Ascending aorta (tissue), 2 donors: ENCODE measurements around the gene PKD1L1. TPM values are rescaled to one million over a fixed set of nuclear protein-coding genes. Genes with fewer than 3 reads are reported as not detected.
A peak's percentile ranks its signal among the peaks of the same experiment; 100 is the strongest.

Experiments
- DNase-seq, 2 donors: peaks; one replicate each; pipeline ENCODE4 v3.0.0-alpha.2; 2019; ENCODE audit warnings: low spot score in 2 of 2
- H3K27ac ChIP-seq, 2 donors: fragments of 200-600 bp; sonication (generic); one replicate each; pipeline ENCODE4 v1.5.1; 2016 to 2017; ENCODE audit warnings: mild to moderate bottlenecking in 1 of 2
- H3K27me3 ChIP-seq: fragments of 200-600 bp; sonication (generic); one replicate; pipeline ENCODE4 v1.5.1; 2017
- H3K36me3 ChIP-seq, 2 donors: fragments of 200-600 bp; sonication (generic); one replicate each; pipeline ENCODE4 v1.5.1; 2016
- H3K4me1 ChIP-seq, 2 donors: fragments of 200-600 bp; sonication (generic); one replicate each; pipeline ENCODE4 v1.5.1; 2016 to 2017; ENCODE audit warnings: mild to moderate bottlenecking in 1 of 2
- H3K4me3 ChIP-seq, 2 donors: fragments of 200-600 bp; sonication (generic); one replicate each; pipeline ENCODE4 v1.5.1; 2016 to 2017; ENCODE audit warnings: mild to moderate bottlenecking in 1 of 2
- H3K9me3 ChIP-seq, 2 donors: fragments of 200-600 bp; sonication (generic); one replicate each; pipeline ENCODE4 v1.5.1; 2016
- CTCF ChIP-seq, 3 experiments: fragments of 200-600 bp in 2 of 3; fragments of 450-650 bp in 1 of 3; sonication (generic) in 2 of 3; IDR thresholded peaks; one replicate each; pipeline ENCODE4 v1.5.1; 2016 to 2019; ENCODE audit warnings: antibody characterized with exemption in 3 of 3, mild to moderate bottlenecking in 1 of 3, moderate library complexity in 1 of 3
- intact Hi-C: fragments of 100-400 bp; cut with DNase I; formaldehyde crosslinking; loops from one replicate; pipeline ENCODE4 v1.15.1; 2023
- total RNA-seq: library from RNA; depleted of rRNA; stranded (reverse); fragments of >200 nt; gene quantifications from one replicate; pipeline ENCODE4 v1.1.0, GENCODE V29; 2016

The PKD1L1 gene
- total RNA-seq, 1 donor from 2014 or later: 1.1 TPM

DNA sequence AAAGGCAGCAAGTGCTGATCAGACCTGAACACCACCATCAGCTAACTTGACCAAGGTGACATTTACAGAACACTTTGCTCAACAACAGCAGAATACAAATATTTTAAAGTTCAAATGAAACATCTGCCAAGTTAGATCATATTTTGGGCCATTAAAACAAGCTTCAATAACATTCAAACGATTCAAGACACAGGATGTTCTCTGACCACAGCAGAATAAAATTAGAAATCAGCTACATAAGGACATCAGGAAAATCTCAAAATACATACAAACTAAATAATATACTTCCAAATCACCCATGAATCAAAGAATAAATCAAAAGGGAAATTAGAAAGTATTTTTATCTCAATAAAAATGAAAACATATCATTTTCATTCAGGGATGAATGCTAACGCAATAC lies 173.0 kb downstream of the PKD1L1 start:
- Histone ChIP-seq H3K4me1 (peaks cover 3 to 28% of the 10 kb centered on the region in 2 donors), H3K27ac (no peak overlapping the region), H3K9me3 (no peaks in the 10 kb centered on the region), H3K36me3 (no peaks in the 10 kb centered on the region), H3K4me3 (no peak overlapping the region), H3K27me3 (no peaks in the 10 kb centered on the region)
- no peak for DNase-seq
- TF ChIP-seq CTCF (IDR thresholded peaks at IDR 0.05): no peak
- intact Hi-C loops: no loop called here

- Histone ChIP-seq H3K4me1 (peaks cover 3 to 28% of the 10 kb centered on the region in 2 donors), H3K27me3 (no peaks in the 10 kb centered on the region), H3K36me3 (no peaks in the 10 kb centered on the region), H3K9me3 (no peaks in the 10 kb centered on the region), H3K27ac (peak overlapping the region; percentile 76 to 79), H3K4me3 (no peak overlapping the region)
- intact Hi-C loops: loop anchor here (5.0 kb wide), 3 partner anchors 45 to 190 kb away; partner anchors contain the start of gene TNS3
- no peak for DNase-seq
- no peak for TF ChIP-seq CTCF (IDR thresholded peaks at IDR 0.05)
Observed at GRCh38 chr7:47772492-47772891, 175.8 kb downstream of the PKD1L1 start.

- DNase-seq: no peak
- no peak overlapping the region for H3K4me3 ChIP-seq
- H3K4me1 ChIP-seq: peaks cover 3 to 28% of the 10 kb centered on the region in 2 donors
- TF ChIP-seq CTCF (IDR thresholded peaks at IDR 0.05): no peak
- no peaks in the 10 kb centered on the region for H3K27me3 ChIP-seq
- peak overlapping the region; percentile 76 to 79 for H3K27ac ChIP-seq
- H3K36me3 ChIP-seq: no peaks in the 10 kb centered on the region
- no peaks in the 10 kb centered on the region for H3K9me3 ChIP-seq
- intact Hi-C loops: loop anchor here (1.0 to 5.0 kb wide), 6 partner anchors 14 to 190 kb away; partner anchors contain the start of gene TNS3
Observed at GRCh38 chr7:47771990-47772360, 176.3 kb downstream of the PKD1L1 start.

- Histone ChIP-seq H3K36me3 (no peaks in the 10 kb centered on the region), H3K27me3 (no peaks in the 10 kb centered on the region), H3K4me3 (no peak overlapping the region), H3K27ac (peak overlapping the region; percentile 76 to 79), H3K4me1 (peaks cover 3 to 28% of the 10 kb centered on the region in 2 donors), H3K9me3 (no peaks in the 10 kb centered on the region)
- peak in 2 of 3 experiments; percentile 32 to 37 for TF ChIP-seq CTCF (IDR thresholded peaks at IDR 0.05)
- intact Hi-C loops: loop anchor here (1.0 to 5.0 kb wide), 6 partner anchors 13 to 189 kb away; partner anchors contain the start of gene TNS3
- DNase-seq: peak in 1 of 2 donors; percentile 94
Observed at GRCh38 chr7:47771336-47771989, 176.8 kb downstream of the PKD1L1 start.

- Histone ChIP-seq H3K27me3 (no peaks in the 10 kb centered on the region), H3K27ac (no peak overlapping the region), H3K36me3 (no peaks in the 10 kb centered on the region), H3K4me3 (no peak overlapping the region), H3K9me3 (no peaks in the 10 kb centered on the region), H3K4me1 (peaks cover 0 to 7% of the 10 kb centered on the region in 2 donors)
- intact Hi-C loops: loop anchor here (10.0 kb wide), 1 partner anchor 1011 kb away; no protein-coding TSS in a partner anchor
- TF ChIP-seq CTCF (IDR thresholded peaks at IDR 0.05): no peak
- no peak for DNase-seq
Observed at GRCh38 chr7:47766126-47766525, 182.1 kb downstream of the PKD1L1 start.
